Gastrocnemius medialis (tissue), 4 donors: ENCODE measurements around the gene BRMS1.

Experiments
- POLR2A ChIP-seq, 2 donors: fragments of 450-650 bp; IDR thresholded peaks; one replicate each; pipeline ENCODE4 v1.6.1; 2017; ENCODE audit warnings: antibody characterized with exemption in 2 of 2, mild to moderate bottlenecking in 2 of 2, moderate library complexity in 2 of 2
- TF ChIP-seq, protein P1 (sequence below), 5 experiments: fragments of 450-650 bp in 3 of 5; fragments of 200-600 bp in 2 of 5; sonication (generic) in 2 of 5; IDR thresholded peaks in 4 of 5; conservative IDR thresholded peaks in 1 of 5; 1 replicate in 4 of 5; 2 replicates in 1 of 5; pipeline ENCODE4 v1.5.1; 2016 to 2019; ENCODE audit warnings: antibody characterized with exemption in 5 of 5, mild to moderate bottlenecking in 3 of 5, moderate library complexity in 3 of 5

DNA sequence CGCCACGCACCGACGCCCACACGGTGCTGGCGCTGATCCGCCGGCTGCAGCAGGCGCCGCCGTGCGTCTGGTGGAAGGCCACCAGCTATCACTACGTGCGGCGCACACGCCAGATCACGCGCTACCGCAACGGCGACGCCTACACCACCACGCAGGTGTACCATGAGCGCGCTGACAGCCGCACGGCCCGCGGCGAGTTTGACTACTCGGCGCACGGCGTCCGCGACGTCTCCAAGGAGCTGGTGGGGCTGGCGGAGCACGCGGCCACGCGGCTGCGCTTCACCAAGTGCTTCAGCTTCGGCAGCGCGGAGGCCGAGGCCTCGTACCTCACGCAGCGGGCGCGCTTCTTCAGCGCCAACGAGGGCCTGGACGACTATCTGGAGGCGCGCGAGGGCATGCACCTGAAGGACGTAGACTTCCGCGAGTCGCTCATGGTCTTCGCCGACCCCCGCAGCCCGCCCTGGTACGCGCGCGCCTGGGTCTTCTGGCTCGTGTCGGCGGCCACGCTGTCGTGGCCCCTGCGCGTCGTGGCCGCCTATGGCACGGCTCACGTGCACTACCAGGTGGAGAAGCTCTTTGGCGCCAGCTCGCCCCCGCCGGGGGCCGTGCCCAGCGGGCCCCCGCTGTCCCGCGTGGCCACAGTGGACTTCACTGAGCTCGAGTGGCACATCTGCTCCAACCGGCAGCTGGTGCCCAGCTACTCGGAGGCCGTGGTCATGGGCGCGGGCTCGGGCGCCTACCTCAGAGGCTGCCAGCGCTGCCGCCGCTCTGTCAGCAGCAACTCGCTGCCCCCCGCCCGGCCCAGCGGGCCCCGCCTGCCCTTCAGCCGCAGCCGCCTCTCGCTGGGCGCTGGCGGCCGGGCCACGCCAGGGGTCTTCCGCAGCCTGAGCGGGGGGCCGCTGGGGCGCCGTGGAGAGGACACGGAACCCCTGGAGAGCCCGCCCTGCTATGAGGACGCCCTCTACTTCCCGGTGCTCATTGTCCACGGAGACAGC lies 50.0 kb downstream of the BRMS1 start:
- TF ChIP-seq POLR2A (IDR thresholded peaks at IDR 0.05): no peak
- TF ChIP-seq, protein P1, sequence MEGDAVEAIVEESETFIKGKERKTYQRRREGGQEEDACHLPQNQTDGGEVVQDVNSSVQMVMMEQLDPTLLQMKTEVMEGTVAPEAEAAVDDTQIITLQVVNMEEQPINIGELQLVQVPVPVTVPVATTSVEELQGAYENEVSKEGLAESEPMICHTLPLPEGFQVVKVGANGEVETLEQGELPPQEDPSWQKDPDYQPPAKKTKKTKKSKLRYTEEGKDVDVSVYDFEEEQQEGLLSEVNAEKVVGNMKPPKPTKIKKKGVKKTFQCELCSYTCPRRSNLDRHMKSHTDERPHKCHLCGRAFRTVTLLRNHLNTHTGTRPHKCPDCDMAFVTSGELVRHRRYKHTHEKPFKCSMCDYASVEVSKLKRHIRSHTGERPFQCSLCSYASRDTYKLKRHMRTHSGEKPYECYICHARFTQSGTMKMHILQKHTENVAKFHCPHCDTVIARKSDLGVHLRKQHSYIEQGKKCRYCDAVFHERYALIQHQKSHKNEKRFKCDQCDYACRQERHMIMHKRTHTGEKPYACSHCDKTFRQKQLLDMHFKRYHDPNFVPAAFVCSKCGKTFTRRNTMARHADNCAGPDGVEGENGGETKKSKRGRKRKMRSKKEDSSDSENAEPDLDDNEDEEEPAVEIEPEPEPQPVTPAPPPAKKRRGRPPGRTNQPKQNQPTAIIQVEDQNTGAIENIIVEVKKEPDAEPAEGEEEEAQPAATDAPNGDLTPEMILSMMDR (IDR thresholded peaks at IDR 0.05 in 4 of 5, conservative IDR thresholded peaks at IDR 0.05 in 1 of 5): no peak
